Pancreas (tissue), 10 donors: Measurements from ENCODE around the gene TRAPPC6A. TPM values are rescaled to one million over a fixed set of nuclear protein-coding genes. Genes with fewer than 3 reads are reported as not detected.

Experiments
- ATAC-seq, 4 donors: fragments of 200-7000 bp; cut with Tn5 transposase; one replicate each; pipeline versions ENCODE4 v1.8.0 to v1.9.1; 2020; ENCODE audit warnings: mild to moderate bottlenecking in 4 of 4, moderate library complexity in 4 of 4
- DNase-seq, 6 donors: peaks; one replicate each; pipeline ENCODE4 v3.0.0-alpha.2; 2020
- FAIRE-seq: peaks from 2 replicates; lab custom pipeline; 2012; peaks lifted over from hg19 to GRCh38; lab: Jason Lieb, UNC
- H3K27ac ChIP-seq, 4 donors: fragments of 200-600 bp; sonication (generic); 1 replicate in 3 of 4; 2 replicates in 1 of 4; pipeline versions ENCODE4 v1.5.0 to v1.8.0; 2020
- H3K27me3 ChIP-seq, 4 donors: fragments of 200-600 bp; one replicate each; pipeline ENCODE4 v1.8.0; 2021
- H3K36me3 ChIP-seq, 3 donors: fragments of 200-600 bp; sonication (generic) in 1 of 3; one replicate each; pipeline versions ENCODE4 v1.5.0 to v1.8.0; 2020 to 2021
- H3K4me1 ChIP-seq, 3 donors: fragments of 200-600 bp; one replicate each; pipeline ENCODE4 v1.8.0; 2021
- H3K4me3 ChIP-seq, 4 donors: fragments of 200-600 bp; sonication (generic) in 2 of 4; one replicate each; pipeline versions ENCODE4 v1.5.0 to v1.8.0; 2020 to 2021
- H3K9me3 ChIP-seq, 4 donors: fragments of 200-600 bp; one replicate each; pipeline ENCODE4 v1.8.0; 2021
- WGBS, 2 donors: extraction: QIAGEN DNeasy Blood & Tissue Kit; methylation state at CpG; one replicate each; pipeline ENCODE4 v1.1.7; 2013; 5-methylcytosine and 5-hydroxymethylcytosine counted together
- intact Hi-C, 3 donors: fragments of 100-400 bp; cut with DNase I; formaldehyde crosslinking; loops; one replicate each; pipeline versions ENCODE4 v1.11.1 to v1.14.2; 2022
- polyA plus RNA-seq, 2 donors: library from polyadenylated mRNA; stranded (reverse); fragments of 200-250 nt; gene quantifications; one replicate each; pipeline ENCODE4 v1.2.3, GENCODE V29; 2013
- total RNA-seq, 6 donors: library from RNA; stranded (reverse); fragmentation: NEBNext Ultra II Directional in 4 of 6; extraction: Animal tissue kit (Norgen Biotek cat#: 25700) in 4 of 6; gene quantifications; one replicate each; pipeline versions ENCODE4 v1.2.1 to v1.2.4, GENCODE V29; 2021 to 2023
- TF ChIP-seq, protein P1 (sequence below), 4 donors: fragments of 200-600 bp; sonication (generic) in 3 of 4; IDR thresholded peaks; one replicate each; pipeline versions ENCODE4 v1.5.0 to v1.8.0; 2021; ENCODE audit warnings: antibody characterized with exemption in 4 of 4
- donor health status: healthy with polysubstance abuse.
- donor health status: DM: no; HTN: no; CAD: no; lungs with moderate emphysema.
- donor health status: DM: no; HTN: no; CAD: no.
- donor health status: control.
- donor health status: control.
- donor health status: Bipolar disorder and iron deficiency.
- donor health status: DM: yes; HTN: yes; CAD: no.
- donor health status: DM: no; HTN: no; CAD: no.
- donor health status: DM: no; HTN: no; CAD: no.
- donor health status: DM: yes; HTN: yes; CAD: no.

TRAPPC6A gene
- total and polyA plus RNA-seq, 8 donors: 9.7 to 37.9 (median 14.1) TPM

DNA sequence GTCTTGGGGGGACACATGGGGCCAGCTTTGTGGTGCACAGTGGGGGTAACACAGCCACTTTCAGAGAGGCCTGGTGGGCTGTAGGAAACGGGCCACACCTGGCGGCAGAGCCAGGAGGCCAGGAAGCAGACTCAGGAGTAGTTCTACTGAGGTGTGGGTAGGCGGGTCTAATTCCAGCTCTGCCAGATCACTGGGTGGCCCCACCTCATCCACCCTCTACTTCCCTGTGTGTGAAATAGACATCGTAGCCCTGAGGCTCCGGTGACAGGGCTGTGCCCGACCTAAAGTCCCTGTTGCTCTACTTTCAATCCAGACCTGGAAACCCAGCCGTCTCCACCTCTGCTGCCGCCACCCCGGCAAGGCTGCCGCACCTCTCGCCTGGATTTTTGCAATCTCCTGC, 21.3 kb downstream of the TRAPPC6A start:
- Histone ChIP-seq H3K27ac (no peak overlapping the region), H3K36me3 (no peaks in the 10 kb centered on the region), H3K4me1 (peaks cover 13 to 20% (median 18%) of the 10 kb centered on the region in 3 donors), H3K4me3 (no peak overlapping the region), H3K27me3 (peaks cover 0 to 7% (median 2%) of the 10 kb centered on the region in 4 donors), H3K9me3 (no peaks in the 10 kb centered on the region)
- ATAC-seq (no peak), DNase-seq (peak in 1 of 6 donors; percentile 48), FAIRE-seq (no peak)
- intact Hi-C loops: no loop called here
- WGBS, 2 donors: 63 to 75% methylated on average over 10 to 11 of the region's 11 CpGs
- TF ChIP-seq, protein P1, sequence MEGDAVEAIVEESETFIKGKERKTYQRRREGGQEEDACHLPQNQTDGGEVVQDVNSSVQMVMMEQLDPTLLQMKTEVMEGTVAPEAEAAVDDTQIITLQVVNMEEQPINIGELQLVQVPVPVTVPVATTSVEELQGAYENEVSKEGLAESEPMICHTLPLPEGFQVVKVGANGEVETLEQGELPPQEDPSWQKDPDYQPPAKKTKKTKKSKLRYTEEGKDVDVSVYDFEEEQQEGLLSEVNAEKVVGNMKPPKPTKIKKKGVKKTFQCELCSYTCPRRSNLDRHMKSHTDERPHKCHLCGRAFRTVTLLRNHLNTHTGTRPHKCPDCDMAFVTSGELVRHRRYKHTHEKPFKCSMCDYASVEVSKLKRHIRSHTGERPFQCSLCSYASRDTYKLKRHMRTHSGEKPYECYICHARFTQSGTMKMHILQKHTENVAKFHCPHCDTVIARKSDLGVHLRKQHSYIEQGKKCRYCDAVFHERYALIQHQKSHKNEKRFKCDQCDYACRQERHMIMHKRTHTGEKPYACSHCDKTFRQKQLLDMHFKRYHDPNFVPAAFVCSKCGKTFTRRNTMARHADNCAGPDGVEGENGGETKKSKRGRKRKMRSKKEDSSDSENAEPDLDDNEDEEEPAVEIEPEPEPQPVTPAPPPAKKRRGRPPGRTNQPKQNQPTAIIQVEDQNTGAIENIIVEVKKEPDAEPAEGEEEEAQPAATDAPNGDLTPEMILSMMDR (IDR thresholded peaks at IDR 0.05): no peak

DNA sequence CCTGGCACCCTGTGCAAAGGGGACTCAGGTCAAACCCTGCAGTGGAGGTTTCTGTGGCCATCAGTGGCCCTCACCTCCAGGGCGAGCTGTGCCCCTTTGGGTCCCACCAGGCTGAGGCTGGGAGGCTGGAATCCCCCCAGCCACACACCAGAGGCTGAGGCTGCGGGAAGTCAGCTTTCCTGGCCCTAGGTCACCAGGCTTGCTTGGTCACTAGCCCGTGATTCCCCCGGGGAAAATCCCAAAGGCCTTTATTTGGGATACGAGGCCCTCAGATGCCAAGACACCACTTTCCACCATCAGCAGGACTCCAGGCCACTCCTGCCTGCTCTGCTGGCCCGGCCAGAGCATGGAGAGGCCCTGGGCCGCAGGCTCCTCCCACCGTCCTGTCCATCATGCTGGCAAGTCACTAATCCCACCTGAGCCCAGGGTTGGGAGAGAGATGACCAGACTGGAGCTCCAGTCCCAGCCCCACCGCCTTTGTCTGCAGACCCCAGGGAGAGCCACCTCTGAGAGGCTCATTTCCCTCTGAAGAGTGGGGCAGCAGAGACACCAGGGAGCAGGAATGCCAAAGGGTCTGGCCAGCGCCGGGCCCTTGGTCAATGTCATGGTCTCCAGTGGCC, 21.9 kb downstream of the TRAPPC6A start:
- intact Hi-C loops: no loop called here
- WGBS, 2 donors: 70 to 76% methylated on average over 11 of the region's 11 CpGs

DNA sequence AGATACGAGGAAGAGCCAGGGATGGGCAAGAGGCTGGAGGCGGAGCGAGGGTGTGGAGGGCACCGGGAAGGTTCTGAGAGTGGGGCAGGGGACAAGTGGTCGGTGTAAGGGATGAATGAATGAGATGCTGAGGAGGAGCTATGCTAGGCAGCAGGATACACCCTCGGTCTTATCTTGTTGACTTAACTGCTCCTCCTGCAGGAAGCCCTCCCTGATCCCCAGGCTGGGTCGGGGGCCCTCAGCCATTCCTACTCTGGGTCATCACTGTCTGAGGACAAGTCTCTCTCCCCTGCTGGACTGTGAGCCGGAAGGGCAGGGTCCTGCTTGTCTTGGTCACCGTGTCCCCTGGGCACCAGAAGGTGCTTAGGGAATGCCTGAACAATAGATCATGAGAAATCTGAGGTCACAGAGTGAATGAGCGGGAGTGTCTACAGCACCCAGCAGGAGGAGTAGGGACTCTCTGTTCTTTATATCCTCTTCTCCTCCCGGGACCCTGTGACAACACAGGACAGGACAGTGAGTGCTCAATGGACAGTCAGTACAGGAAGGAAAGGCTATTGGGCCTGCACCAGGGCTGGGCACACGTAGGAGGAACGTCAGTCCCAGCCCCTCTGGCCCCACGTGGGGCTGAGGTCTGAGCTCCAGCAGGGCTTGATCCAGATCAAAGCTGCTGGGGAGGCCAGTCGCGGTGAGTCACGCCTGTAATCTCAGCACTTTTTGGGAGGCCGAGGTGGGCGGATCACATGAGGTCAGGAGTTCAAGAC, 23.8 kb downstream of the TRAPPC6A start:
- Histone ChIP-seq H3K27me3 (peaks cover 0 to 7% (median 3%) of the 10 kb centered on the region in 4 donors), H3K36me3 (no peaks in the 10 kb centered on the region), H3K4me3 (peak overlapping the region in 1 of 4 donors; percentile 28), H3K4me1 (peaks cover 13 to 15% (median 13%) of the 10 kb centered on the region in 3 donors), H3K9me3 (no peaks in the 10 kb centered on the region), H3K27ac (no peak overlapping the region)
- TF ChIP-seq, protein P1 (IDR thresholded peaks at IDR 0.05): no peak
- DNase-seq (peak in 2 of 6 donors; percentile 14 to 52), FAIRE-seq (no peak), ATAC-seq (no peak)
- WGBS, 2 donors: 47 to 48% methylated on average over 19 of the region's 19 CpGs
- intact Hi-C loops: no loop called here

More for the DNA sequence above, 21.9 kb downstream of the TRAPPC6A start:
- FAIRE-seq (no peak), ATAC-seq (no peak), DNase-seq (peak in 2 of 6 donors; percentile 25 to 47)
- Histone ChIP-seq H3K27me3 (peaks cover 0 to 7% (median 3%) of the 10 kb centered on the region in 4 donors), H3K4me3 (no peak overlapping the region), H3K27ac (no peak overlapping the region), H3K9me3 (no peaks in the 10 kb centered on the region), H3K36me3 (no peaks in the 10 kb centered on the region), H3K4me1 (peaks cover 13 to 17% (median 17%) of the 10 kb centered on the region in 3 donors)
- TF ChIP-seq, protein P1 (IDR thresholded peaks at IDR 0.05): no peak

DNA sequence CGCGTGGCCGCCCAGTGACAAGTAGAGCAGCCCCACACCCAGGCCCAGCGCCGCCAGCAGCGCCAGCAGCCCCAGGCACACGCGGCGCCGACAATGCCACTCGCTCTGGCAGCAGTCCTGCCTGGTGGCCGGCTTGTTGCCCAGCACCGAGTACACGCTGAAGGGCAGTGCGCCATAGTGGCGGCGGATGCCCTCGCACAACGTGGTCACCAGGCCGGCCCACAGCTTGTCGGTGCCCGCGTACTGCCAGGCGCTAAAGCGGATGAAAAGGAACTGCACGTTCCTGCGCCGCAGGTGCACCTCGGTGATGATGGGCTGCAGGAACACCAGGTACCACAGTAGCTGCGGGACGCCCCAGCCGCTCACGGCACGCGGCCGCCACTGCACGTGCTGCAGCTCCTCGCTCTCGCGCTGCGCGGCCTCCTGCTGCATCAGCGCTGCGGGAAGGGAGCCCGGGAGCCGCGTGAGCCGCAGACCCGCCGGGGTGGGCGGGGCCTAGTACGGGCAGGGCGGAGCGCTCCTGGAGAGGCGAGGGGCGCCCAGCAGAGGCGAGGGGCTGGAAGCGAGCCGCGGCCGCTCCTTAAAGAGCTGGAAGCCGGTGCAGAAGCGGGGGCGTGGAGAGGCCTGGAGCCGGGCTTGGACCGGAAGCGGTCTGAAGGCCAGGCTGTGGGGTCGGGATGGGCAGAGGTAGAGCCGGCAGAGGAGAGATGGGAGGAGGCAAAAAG, 24.5 kb downstream of the TRAPPC6A start:
- DNase-seq (peak in 3 of 6 donors; percentile 35 to 78 (median 46)), ATAC-seq (peak; percentile 45 to 64 (median 54)), FAIRE-seq (no peak)
- Histone ChIP-seq H3K4me3 (peak overlapping the region in 3 of 4 donors; percentile 13 to 28 (median 15)), H3K4me1 (peaks cover 13 to 15% (median 13%) of the 10 kb centered on the region in 3 donors), H3K9me3 (no peaks in the 10 kb centered on the region), H3K36me3 (no peaks in the 10 kb centered on the region), H3K27me3 (peaks cover 0 to 7% (median 3%) of the 10 kb centered on the region in 4 donors), H3K27ac (no peak overlapping the region)
- intact Hi-C loops: no loop called here
- WGBS, 2 donors: 2 to 4% methylated on average over 58 to 69 of the region's 69 CpGs
- TF ChIP-seq, protein P1 (IDR thresholded peaks at IDR 0.05): no peak
